Ishikawa (cell line): ENCODE measurements around the gene RADIL.

Experiments used
- CEBPB ChIP-seq: IDR thresholded peaks from 2 replicates; pipeline ENCODE4 v1.6.1; 2012
- CREB1 ChIP-seq: IDR thresholded peaks from 2 replicates; pipeline ENCODE4 v1.6.1; 2012; ENCODE audit warnings: low read depth
- EGR1 ChIP-seq: IDR thresholded peaks from 2 replicates; pipeline ENCODE4 v1.6.1; 2012
- EP300 ChIP-seq: IDR thresholded peaks from 2 replicates; pipeline ENCODE4 v1.6.1; 2012; ENCODE audit warnings: borderline replicate concordance
- FOXM1 ChIP-seq: IDR thresholded peaks from 2 replicates; pipeline ENCODE4 v1.6.1; 2012; ENCODE audit warnings: low read depth, borderline replicate concordance
- NFIC ChIP-seq: IDR thresholded peaks from 2 replicates; pipeline ENCODE4 v1.6.1; 2012
- RAD21 ChIP-seq: IDR thresholded peaks from 2 replicates; pipeline ENCODE4 v1.6.1; 2012; ENCODE audit warnings: low read depth
- TAF1 ChIP-seq: IDR thresholded peaks from 2 replicates; pipeline ENCODE4 v1.6.1; 2012; ENCODE audit warnings: low read depth, mild to moderate bottlenecking
- TCF12 ChIP-seq: IDR thresholded peaks from 2 replicates; pipeline ENCODE4 v1.6.1; 2012; ENCODE audit warnings: low read depth
- TEAD4 ChIP-seq: IDR thresholded peaks from 2 replicates; pipeline ENCODE4 v1.6.1; 2012
- YY1 ChIP-seq: IDR thresholded peaks from 2 replicates; pipeline ENCODE4 v1.6.1; 2012; ENCODE audit warnings: low read depth
- ZBTB7A ChIP-seq: IDR thresholded peaks from 2 replicates; pipeline ENCODE4 v1.6.1; 2012; ENCODE audit warnings: low read depth
- TF ChIP-seq, protein P1 (sequence below): IDR thresholded peaks from 2 replicates; pipeline ENCODE4 v1.6.1; 2012
- TF ChIP-seq, protein P2 (sequence below): IDR thresholded peaks from 2 replicates; pipeline ENCODE4 v1.6.1; 2012
- TF ChIP-seq, protein P3 (sequence below): IDR thresholded peaks from 2 replicates; pipeline ENCODE4 v1.6.1; 2012; ENCODE audit warnings: low read depth, mild to moderate bottlenecking

Gene RADIL

DNA sequence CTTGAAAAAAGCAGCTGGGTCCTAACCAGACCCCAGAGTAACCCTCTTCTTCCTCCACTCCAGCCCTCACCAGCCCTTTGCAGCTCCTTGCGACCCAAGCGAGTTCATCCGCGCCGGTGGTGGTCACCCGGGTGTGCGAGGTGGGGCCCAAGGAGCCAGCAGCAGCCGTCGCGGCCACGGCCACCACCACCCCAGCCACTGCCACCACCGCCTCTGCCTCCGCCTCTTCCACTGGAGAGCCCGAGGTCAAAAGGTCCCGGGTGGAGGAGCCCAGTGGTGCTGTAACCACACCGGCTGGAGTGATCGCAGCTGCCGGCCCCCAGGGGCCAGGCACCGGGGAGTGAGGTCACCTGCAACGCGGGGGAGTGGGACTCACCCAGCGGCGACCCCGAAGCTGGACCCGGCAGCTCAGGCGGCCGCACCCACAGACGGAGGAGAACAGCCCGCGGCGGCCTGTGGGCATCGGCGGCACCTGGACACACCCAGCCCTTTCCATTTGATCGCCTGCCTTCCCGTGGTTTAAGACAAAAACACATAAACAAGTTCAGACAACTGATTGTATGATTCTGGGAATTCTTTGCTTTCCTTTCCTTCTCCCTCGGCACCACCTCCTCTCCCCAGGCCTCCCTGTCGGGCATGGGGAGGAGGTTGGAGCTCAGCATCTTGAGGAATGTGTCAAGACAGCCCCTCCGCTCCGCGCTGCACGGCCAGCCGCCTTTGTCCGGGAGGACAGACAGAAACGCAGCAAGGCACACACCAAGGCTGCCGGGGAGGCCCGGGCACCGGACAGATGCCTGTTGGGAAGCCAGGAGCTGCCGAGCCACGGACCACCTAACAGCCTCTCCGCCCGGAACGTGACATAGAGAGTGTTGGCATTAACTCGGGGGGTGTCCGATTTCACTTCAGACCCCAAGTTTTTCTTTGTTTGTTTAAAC is 121.1 kb downstream of the RADIL start:
- TF ChIP-seq CREB1: no peak
- no peak for TF ChIP-seq EGR1
- TF ChIP-seq, protein P1, sequence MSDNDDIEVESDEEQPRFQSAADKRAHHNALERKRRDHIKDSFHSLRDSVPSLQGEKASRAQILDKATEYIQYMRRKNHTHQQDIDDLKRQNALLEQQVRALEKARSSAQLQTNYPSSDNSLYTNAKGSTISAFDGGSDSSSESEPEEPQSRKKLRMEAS: no peak
- no peak for TF ChIP-seq YY1
- TF ChIP-seq NFIC: no peak
- TF ChIP-seq, protein P2, sequence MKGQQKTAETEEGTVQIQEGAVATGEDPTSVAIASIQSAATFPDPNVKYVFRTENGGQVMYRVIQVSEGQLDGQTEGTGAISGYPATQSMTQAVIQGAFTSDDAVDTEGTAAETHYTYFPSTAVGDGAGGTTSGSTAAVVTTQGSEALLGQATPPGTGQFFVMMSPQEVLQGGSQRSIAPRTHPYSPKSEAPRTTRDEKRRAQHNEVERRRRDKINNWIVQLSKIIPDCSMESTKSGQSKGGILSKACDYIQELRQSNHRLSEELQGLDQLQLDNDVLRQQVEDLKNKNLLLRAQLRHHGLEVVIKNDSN: no peak
- TF ChIP-seq RAD21: no peak
- TF ChIP-seq, protein P3, sequence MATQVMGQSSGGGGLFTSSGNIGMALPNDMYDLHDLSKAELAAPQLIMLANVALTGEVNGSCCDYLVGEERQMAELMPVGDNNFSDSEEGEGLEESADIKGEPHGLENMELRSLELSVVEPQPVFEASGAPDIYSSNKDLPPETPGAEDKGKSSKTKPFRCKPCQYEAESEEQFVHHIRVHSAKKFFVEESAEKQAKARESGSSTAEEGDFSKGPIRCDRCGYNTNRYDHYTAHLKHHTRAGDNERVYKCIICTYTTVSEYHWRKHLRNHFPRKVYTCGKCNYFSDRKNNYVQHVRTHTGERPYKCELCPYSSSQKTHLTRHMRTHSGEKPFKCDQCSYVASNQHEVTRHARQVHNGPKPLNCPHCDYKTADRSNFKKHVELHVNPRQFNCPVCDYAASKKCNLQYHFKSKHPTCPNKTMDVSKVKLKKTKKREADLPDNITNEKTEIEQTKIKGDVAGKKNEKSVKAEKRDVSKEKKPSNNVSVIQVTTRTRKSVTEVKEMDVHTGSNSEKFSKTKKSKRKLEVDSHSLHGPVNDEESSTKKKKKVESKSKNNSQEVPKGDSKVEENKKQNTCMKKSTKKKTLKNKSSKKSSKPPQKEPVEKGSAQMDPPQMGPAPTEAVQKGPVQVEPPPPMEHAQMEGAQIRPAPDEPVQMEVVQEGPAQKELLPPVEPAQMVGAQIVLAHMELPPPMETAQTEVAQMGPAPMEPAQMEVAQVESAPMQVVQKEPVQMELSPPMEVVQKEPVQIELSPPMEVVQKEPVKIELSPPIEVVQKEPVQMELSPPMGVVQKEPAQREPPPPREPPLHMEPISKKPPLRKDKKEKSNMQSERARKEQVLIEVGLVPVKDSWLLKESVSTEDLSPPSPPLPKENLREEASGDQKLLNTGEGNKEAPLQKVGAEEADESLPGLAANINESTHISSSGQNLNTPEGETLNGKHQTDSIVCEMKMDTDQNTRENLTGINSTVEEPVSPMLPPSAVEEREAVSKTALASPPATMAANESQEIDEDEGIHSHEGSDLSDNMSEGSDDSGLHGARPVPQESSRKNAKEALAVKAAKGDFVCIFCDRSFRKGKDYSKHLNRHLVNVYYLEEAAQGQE: no peak
- TF ChIP-seq TAF1: no peak
- TF ChIP-seq FOXM1: no peak

DNA sequence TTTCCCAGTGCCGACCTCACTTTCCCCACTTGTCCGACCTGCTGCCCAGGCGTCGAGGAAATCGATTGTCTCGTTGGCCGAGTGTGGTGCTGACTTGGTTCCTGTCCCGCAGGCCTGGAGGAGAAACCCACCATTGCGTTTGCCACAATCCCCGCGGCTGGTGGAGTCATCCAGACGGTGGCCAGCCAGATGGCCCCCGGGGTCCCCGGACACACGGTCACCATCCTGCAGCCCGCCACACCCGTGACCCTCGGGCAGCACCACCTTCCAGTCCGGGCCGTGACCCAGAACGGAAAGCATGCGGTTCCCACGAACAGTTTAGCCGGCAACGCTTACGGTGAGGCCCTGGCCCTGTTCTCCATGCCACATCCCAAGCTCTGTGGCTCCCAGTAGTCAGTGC is 122.6 kb downstream of the RADIL start:
- no peak for TF ChIP-seq NFIC
- TF ChIP-seq, protein P3: no peak
- TF ChIP-seq TAF1: no peak
- no peak for TF ChIP-seq TCF12
- no peak for TF ChIP-seq TEAD4
- no peak for TF ChIP-seq CEBPB
- TF ChIP-seq RAD21: no peak
- TF ChIP-seq, protein P1: no peak
- TF ChIP-seq CREB1: no peak
- TF ChIP-seq EP300: no peak
- TF ChIP-seq, protein P2: no peak
- TF ChIP-seq EGR1: no peak

DNA sequence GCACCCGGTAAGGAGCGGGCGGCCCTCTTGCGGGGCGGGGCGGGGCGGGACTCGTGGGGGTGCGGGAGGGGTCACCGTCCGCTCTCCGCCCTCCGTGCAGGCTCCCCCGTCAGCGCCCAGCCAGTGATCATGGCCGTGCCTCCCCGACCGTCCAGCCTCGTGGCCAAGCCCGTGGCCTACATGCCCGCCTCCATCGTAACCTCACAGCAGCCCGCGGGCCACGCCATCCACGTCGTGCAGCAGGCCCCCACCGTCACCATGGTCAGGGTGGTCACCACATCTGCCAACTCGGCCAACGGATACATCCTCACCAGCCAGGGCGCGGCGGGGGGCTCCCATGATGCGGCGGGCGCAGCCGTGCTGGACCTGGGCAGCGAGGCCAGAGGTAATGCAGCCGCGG is 124.3 kb downstream of the RADIL start:
- TF ChIP-seq TCF12 (no peak), YY1 (no peak), RAD21 (no peak), FOXM1 (no peak), NFIC (no peak), ZBTB7A (no peak), TEAD4 (no peak), EGR1 (no peak), CEBPB (no peak), TAF1 (no peak), EP300 (no peak), CREB1 (no peak)
- TF ChIP-seq, protein P1: no peak
- TF ChIP-seq, protein P2: no peak
- TF ChIP-seq, protein P3: no peak
